Fibroblast of villous mesenchyme (primary cell): ENCODE results near the gene SCFD1. TPM values are rescaled to one million over a fixed set of nuclear protein-coding genes. Genes with fewer than 3 reads are reported as not detected.

Experiments used
- DNase-seq: peaks from one replicate; pipeline ENCODE4 v3.0.0-alpha.2; 2010; ENCODE audit warnings: low read depth
- H3K4me3 ChIP-seq: 2 replicates; pipeline ENCODE4 v1.5.1; 2011; ENCODE audit warnings: low read depth, mild to moderate bottlenecking, low read length
- total RNA-seq: library from RNA; depleted of rRNA; stranded (reverse); fragments of >200 nt; gene quantifications from 2 replicates; pipeline ENCODE4 v1.2.3, GENCODE V29; 2012
- TF ChIP-seq, protein P1 (sequence below): IDR thresholded peaks from 2 replicates; pipeline ENCODE4 v1.5.1; 2012; ENCODE audit warnings: low read depth, mild to moderate bottlenecking, low read length; ENCODE audit not compliant: insufficient read depth

SCFD1 gene
- total RNA-seq, 1 donor: 203 TPM

DNA sequence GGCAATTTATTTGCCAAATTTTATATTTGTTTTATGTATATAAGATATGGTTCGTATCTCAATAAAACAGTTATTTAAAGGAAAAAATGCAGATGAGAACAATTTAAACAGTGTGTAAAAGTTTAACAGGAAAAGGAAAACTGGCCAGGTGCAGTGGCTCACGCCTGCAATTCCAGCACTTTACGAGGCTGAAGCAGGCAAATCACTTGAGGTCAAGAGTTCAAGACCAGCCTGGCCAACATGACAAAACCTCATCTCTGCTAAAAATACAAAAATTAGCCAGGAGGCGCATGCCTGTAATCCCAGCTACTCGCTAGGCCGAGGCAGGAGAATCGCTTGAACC is 40.9 kb upstream of the SCFD1 start:
- no peak overlapping the region for H3K4me3 ChIP-seq
- DNase-seq: peak; percentile 13
- TF ChIP-seq, protein P1, sequence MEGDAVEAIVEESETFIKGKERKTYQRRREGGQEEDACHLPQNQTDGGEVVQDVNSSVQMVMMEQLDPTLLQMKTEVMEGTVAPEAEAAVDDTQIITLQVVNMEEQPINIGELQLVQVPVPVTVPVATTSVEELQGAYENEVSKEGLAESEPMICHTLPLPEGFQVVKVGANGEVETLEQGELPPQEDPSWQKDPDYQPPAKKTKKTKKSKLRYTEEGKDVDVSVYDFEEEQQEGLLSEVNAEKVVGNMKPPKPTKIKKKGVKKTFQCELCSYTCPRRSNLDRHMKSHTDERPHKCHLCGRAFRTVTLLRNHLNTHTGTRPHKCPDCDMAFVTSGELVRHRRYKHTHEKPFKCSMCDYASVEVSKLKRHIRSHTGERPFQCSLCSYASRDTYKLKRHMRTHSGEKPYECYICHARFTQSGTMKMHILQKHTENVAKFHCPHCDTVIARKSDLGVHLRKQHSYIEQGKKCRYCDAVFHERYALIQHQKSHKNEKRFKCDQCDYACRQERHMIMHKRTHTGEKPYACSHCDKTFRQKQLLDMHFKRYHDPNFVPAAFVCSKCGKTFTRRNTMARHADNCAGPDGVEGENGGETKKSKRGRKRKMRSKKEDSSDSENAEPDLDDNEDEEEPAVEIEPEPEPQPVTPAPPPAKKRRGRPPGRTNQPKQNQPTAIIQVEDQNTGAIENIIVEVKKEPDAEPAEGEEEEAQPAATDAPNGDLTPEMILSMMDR: no peak

DNA sequence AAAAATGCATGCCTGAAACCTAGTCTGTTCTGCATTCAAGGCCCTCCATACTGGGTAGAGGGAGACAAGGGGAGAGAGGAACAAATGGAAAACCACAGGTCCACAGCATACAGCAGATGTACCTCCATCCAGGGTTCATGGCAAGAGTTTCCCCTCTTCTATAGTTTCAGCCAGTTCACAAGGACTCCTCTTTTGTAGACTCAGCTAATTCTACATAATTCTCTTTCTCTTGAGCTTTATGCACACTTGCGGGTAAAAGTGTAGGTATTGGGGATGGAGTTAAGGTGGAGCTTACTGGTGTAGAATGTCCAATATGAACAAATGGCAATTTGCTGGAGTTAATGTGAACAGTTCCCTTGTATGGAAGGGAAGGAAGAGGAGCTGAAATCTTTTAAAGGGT is 39.7 kb upstream of the SCFD1 start:
- TF ChIP-seq, protein P1: no peak
- no peak for DNase-seq
- H3K4me3 ChIP-seq: no peak overlapping the region

DNA sequence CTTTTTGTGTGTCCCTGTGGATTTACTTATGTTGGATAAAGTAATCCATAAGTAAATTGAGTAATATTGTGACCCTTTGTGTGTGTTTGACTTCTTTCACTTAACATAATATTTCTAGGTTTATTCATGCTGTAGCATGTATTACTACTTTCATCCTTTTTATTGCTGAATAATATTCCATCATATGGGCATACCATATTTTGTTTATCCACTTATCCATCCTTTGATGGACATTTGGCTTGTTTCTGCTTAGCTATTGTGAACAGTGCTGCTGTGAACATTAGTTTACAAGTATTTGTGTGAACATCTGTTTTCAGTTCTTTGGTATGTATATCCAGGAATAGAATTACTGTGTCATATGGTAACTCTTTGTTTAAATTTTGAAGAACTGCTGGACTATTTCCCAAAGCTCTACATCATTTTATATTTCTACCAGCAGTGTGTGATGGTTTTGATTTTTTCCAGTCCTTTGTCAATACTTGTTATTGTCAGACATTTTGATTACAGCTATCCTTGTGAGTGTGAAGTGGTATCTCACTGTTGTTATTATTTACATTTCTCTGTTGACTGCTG is 38.0 kb upstream of the SCFD1 start:
- DNase-seq: peak; percentile 60
- TF ChIP-seq, protein P1: no peak
- no peak overlapping the region for H3K4me3 ChIP-seq

GRCh38 chr14:30585204-30585603 is 36.9 kb upstream of the SCFD1 start:
- TF ChIP-seq, protein P1: no peak
- no peak for DNase-seq

DNA sequence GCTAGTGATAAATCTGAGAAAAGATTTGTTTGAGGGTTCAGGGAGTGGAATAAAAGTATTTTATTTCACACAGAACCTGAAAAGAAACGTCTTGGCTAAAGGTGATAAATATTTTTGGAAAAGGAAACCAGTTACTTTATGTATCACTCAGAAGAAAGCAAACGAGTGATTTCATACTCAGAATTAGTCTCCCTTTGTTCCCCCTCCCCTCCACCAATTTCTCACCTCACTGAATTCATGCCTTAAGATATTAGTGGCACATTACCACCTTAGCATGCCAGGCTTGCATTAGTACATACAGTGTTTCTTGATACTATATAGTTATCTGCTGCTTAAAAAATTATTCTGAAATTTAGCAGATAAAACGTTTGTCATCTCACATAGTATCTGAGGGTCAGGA is 35.0 kb upstream of the SCFD1 start:
- no peak overlapping the region for H3K4me3 ChIP-seq
- no peak for DNase-seq
- TF ChIP-seq, protein P1: no peak

More at GRCh38 chr14:30585204-30585603, 36.9 kb upstream of the SCFD1 start:
- no peak overlapping the region for H3K4me3 ChIP-seq

- no peak overlapping the region for H3K4me3 ChIP-seq
- no peak for DNase-seq
- TF ChIP-seq, protein P1: no peak
Observed at GRCh38 chr14:30588873-30589272, 33.2 kb upstream of the SCFD1 start.

GRCh38 chr14:30596935-30597334 is 25.2 kb upstream of the SCFD1 start:
- TF ChIP-seq, protein P1: no peak
- DNase-seq: no peak
- no peak overlapping the region for H3K4me3 ChIP-seq
